ENCODE measurements around the gene JOSD2. TPM values are rescaled to one million over a fixed set of nuclear protein-coding genes. Genes with fewer than 3 reads are reported as not detected.

The JOSD2 gene, protein sequence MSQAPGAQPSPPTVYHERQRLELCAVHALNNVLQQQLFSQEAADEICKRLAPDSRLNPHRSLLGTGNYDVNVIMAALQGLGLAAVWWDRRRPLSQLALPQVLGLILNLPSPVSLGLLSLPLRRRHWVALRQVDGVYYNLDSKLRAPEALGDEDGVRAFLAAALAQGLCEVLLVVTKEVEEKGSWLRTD
- 35.8 and 38.0 TPM in 2 replicates for total RNA-seq

DNA sequence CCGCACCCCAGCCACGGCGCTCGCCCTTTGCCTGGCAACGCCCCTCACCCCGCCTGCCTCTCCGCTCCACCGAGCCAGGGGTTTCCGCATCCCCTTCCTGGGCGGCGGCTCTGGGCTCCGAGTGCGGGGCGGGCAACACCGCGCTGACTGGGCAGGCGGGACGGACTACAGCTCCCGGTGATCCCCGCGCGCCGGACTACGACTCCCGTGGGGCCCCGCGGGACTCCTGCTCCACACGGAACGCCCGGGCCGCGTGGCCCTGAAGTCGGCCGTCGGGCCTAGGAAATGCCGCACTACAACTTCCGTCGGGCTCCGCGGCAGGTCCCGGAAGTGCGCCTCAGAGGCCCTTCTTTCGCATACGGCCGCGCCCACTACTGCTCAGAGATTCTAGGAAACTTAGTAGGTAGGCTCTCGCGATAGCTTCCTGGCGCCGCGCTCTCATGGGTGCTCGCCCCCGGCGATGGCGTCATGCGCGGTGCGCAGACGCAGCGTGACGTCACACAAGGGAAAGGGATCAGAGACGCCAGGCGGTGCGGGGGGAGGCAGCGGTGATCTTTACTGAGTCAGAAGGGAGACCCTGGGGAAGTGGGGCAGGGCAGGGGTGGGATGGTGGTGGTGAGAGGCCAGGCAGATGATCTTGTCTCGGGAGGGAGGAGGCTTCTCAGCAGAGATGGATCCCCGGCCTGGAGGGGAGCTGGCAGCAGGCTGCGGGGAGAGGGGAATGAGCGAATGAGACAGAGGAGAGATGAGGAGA is at the start of gene JOSD2:
Gene JOSD2 (minus strand): TSS at position 123 of the 754 bp plus-strand sequence. CDS start 760 bp downstream, outside the sequence.

DNA sequence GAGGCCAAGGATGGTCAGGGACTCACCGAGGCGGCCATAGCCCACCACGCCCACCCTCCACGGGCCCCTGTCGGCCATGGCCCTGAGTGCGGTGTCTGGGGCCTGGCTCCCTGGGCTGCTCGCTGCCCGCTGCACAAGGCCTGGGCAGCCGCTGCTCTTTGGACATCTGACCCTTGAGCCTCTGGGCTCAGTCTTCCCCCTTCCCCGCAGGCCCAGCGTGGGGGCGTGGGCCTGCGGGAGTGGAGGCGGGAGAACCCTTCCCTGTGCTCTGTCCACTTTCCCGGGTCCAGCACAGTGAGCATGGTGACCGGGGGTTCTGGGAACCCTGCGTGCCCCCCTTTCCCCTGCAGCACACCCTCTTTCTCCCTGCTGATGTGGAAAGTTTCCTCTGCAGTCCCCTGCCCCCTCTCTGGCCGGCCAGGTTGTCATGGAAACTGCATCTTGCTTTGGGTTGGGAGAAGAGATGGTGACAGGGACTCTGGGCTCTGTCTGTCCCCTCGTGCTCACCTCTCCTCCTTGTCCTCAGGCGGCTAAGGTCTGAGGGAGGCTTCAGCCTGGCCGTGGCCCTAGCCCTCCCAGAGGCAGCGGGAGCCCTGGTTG is 2.9 kb upstream of the JOSD2 start, which contains the start of gene ASPDH:
Gene ASPDH (minus strand): TSS at position 168 of the 600 bp plus-strand sequence. CDS start 90 bp downstream, at position 78.

DNA sequence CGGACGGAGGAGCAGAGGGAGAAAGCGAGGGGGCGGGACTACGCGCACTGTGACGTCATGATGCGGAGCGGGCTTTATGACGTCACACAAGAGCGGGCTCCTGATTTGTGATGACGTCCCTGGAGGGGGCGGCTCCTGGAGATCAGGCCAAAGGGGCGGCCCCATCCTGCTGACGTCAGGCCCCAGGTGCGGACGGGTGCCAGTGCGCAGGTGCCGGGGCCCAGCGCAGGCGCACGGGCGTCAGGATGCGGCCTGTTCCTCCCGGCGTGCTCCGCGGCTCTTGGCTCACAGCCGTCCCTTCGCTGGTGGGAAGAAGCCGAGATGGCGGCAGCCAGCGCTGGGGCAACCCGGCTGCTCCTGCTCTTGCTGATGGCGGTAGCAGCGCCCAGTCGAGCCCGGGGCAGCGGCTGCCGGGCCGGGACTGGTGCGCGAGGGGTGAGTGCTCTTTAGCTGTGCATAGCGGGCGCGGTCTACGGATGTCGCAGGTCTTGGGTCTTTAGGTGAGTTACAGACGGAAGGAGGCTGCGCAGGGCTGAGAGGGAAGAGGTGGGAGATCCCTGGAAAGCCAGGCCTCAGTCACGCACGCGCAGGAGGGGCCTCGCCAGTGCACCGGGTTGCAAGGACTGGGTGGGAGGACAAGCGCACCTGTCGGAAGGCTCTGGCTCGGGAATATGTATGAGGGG is 34.6 kb downstream of the JOSD2 start, which contains the start of the genes EMC10 and GARIN5A:
Gene EMC10 (plus strand): TSS at position 284 of the 683 bp plus-strand sequence. CDS start 38 bp downstream, at position 322.
Gene GARIN5A (minus strand): TSS at position 625 of the 683 bp plus-strand sequence. CDS start 460 bp downstream, at position 165.

Other genes with a start within 250 kb of the JOSD2 start
- gene KCNC3, start 181.8 kb downstream of the JOSD2 start, total RNA-seq = under 0.01 TPM in 2 replicates
- gene NAPSA, start 145.6 kb downstream of the JOSD2 start, total RNA-seq = 0.06 and 0.13 TPM in 2 replicates
- 79.9 and 93.8 TPM in 2 replicates for gene NR1H2, start 134.7 kb downstream of the JOSD2 start, total RNA-seq
- 17.7 and 31.7 TPM in 2 replicates for gene POLD1, start 126.8 kb downstream of the JOSD2 start, total RNA-seq
- gene SPIB, start 92.3 kb downstream of the JOSD2 start, total RNA-seq = not detected in 2 replicates
- gene MYBPC2, start 78.3 kb downstream of the JOSD2 start, total RNA-seq = not detected in 2 replicates
- 45.0 and 55.3 TPM in 2 replicates for gene EMC10, start 34.7 kb downstream of the JOSD2 start, total RNA-seq
- gene GARIN5A, start 34.3 kb downstream of the JOSD2 start, total RNA-seq = 0.26 TPM in 1 of 2 replicates, not detected in the other
- not detected in 2 replicates for gene ASPDH, start 2.7 kb upstream of the JOSD2 start, total RNA-seq
- under 0.01 and 0.12 TPM in 2 replicates for gene LRRC4B, start 57.2 kb upstream of the JOSD2 start, total RNA-seq
- 0.12 and 0.13 TPM in 2 replicates for gene SYT3, start 128.7 kb upstream of the JOSD2 start, total RNA-seq
- gene C19orf81, start 138.3 kb upstream of the JOSD2 start, total RNA-seq = 0.53 and 0.62 TPM in 2 replicates
- gene SHANK1, start 208.6 kb upstream of the JOSD2 start, total RNA-seq = 2.1 and 5.7 TPM in 2 replicates
- 26.0 and 68.1 TPM in 2 replicates for gene CLEC11A, start 212.2 kb upstream of the JOSD2 start, total RNA-seq